HG03097 (cell line): ENCODE data around the gene GPR158.

ENCODE experiments used
- ATAC-seq: cut with Tn5 transposase; IDR thresholded peaks from one replicate; pipeline ENCODE4 v1.9.1; 2021; ENCODE audit not compliant: unreplicated experiment, low FRiP score

Gene GPR158

GRCh38 chr10:25651534-25651933 is 476.7 kb downstream of the GPR158 start:
- ATAC-seq: no peak
